Coronary artery (tissue), 2 donors: ENCODE data around the gene NCK1.

Experiments
- DNase-seq: peaks from one replicate; pipeline ENCODE4 v3.0.0-alpha.2; 2017; ENCODE audit warnings: low spot score
- H3K27ac ChIP-seq, 2 donors: fragments of 200-600 bp; sonication (generic); one replicate each; pipeline ENCODE4 v1.5.1; 2016 to 2019
- H3K4me3 ChIP-seq: fragments of 200-600 bp; sonication (generic); 2 replicates; pipeline ENCODE4 v1.5.1; 2016; ENCODE audit warnings: mild to moderate bottlenecking, moderate library complexity
- CTCF ChIP-seq: fragments of 200-600 bp; sonication (generic); IDR thresholded peaks from one replicate; pipeline ENCODE4 v1.5.1; 2019; ENCODE audit warnings: antibody characterized with exemption

The NCK1 gene

DNA sequence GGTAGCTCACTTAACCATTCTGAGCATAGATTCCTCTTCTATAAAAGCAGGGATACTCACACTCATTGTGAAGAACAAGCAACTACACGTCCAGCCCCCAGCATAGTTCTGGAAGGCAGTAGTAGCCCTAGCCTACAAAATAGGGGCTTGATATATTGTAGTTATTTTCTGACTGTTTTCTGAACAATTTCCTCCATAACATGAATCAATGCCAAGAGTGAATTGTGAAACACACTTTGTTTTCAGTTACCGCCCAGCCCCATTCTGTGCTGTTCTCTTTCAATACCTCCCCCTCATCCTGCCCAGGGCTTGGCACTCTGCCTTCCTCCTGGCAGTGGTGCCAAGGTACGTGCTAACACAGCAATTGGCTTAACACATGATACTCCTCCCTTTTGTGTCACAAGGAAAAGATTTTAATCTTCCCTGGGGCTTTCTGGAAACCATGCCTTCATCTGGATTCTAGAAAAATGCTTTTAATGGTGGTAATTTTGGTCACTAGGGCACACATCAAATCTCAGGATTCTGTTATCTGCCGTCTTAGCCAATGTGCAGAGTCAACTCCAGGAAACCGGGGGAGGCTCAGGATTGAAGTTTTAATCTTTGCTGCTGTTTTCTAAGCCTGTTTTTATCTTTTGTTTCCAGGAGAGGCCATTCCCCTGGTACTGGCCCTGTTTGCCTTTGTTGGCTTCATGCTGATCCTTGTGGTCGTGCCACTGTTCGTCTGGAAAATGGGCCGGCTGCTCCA, 132.9 kb downstream of the NCK1 start:
- Histone ChIP-seq H3K27ac (peak overlapping the region; percentile 39 to 79), H3K4me3 (no peak overlapping the region)
- peak; percentile 85 for DNase-seq
- no peak for TF ChIP-seq CTCF

DNA sequence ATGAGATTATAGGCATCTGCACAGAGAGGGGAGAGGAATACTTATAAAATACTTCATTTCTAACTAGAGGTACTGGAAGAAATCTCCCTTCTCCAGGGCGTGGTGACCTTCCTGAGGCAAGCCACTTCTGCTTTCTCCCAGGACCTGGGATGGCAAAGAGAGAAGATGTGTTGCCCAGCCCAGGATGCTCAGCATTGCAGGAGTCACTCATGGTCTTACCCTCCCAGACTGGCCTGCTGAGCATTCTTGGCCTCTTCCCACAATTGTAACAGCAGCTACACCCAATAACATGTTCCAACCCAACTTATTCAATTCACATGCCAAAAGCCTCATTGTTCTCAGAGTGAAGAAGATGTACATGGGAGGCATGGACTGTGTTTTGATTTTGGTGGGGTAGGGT, 133.6 kb downstream of the NCK1 start:
- no peak for TF ChIP-seq CTCF
- DNase-seq = no peak
- Histone ChIP-seq H3K4me3 (no peak overlapping the region), H3K27ac (peak overlapping the region; percentile 39 to 79)
